Activated naive CD4-positive, alpha-beta T cell treated with Interleukin-2 at 50 U/mL for 16 hours (primary cell): ENCODE measurements around the gene HYOU1.
A peak's percentile ranks its signal among the peaks of the same experiment; 100 is the strongest.
"Not testable (repeated sequence)": the region's sequence is repeated elsewhere in the genome, so short reads cannot be mapped to it uniquely, and the experiment has no call there.

Experiments
- DNase-seq: peaks from one replicate; pipeline ENCODE4 v3.0.0-alpha.2; 2020

The HYOU1 gene

DNA sequence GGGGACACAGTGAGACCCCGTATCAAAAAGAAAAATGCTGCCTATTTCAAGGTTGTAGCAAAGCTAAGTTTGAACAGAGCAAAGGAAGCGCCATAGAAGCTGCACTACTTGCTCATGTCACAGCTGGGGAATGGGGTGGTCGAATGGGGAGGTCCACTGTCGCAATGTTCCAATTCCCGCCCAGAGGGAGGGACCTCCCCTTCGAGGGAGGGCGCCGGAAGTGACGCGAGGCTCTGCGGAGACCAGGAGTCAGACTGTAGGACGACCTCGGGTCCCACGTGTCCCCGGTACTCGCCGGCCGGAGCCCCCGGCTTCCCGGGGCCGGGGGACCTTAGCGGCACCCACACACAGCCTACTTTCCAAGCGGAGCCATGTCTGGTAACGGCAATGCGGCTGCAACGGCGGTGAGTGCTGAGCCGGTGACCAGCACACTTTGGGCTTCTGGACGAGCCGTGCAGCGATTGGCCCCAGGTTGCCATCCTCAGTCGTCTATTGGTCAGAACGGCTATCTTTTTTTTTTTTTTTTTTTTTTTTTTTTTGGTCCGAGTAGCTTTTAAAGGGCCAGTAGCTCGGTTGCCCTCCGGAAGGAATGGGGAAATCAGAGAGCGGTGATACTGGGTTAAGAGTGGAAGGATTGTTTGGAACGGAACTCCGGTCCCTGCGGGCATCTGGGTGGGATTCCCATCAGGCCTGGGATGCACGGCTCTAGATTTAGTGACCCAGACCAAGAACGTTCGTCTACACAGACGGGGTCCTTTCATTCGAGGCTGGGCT, 27.8 kb upstream of the HYOU1 start, which contains the start of gene HMBS:
Gene HMBS (plus strand): TSS at position 219 of the 774 bp plus-strand sequence. CDS start 153 bp downstream, at position 372.
- peak; percentile 90 for DNase-seq

DNA sequence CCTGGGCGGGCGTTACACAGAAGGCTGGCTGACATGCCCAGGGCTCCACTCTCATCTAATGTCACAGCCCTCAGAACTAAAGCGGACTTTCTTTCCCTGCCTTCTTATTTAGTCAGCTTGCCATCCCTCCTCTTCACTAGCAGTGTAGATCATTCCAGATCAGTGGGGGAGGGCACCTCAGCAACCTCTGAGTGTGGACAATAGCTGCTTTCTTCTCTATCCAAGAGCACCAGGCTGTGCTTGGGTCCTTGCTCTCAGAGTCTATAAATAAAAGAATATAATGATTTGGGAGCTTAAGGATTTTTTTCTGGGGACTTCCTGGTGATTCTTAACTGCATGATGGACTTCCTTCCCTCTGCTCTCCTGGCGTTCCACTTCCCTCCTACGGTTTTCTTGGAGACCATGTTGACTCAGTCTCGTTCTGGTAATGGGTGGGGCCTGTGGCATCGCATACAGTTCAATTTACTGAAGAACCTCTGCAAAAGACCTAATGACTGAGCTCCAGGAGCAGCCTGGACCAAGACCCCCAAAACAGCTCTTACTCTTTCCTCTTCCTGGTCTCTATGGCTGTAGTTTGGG, 24.8 kb upstream of the HYOU1 start:
- no peak for DNase-seq

DNA sequence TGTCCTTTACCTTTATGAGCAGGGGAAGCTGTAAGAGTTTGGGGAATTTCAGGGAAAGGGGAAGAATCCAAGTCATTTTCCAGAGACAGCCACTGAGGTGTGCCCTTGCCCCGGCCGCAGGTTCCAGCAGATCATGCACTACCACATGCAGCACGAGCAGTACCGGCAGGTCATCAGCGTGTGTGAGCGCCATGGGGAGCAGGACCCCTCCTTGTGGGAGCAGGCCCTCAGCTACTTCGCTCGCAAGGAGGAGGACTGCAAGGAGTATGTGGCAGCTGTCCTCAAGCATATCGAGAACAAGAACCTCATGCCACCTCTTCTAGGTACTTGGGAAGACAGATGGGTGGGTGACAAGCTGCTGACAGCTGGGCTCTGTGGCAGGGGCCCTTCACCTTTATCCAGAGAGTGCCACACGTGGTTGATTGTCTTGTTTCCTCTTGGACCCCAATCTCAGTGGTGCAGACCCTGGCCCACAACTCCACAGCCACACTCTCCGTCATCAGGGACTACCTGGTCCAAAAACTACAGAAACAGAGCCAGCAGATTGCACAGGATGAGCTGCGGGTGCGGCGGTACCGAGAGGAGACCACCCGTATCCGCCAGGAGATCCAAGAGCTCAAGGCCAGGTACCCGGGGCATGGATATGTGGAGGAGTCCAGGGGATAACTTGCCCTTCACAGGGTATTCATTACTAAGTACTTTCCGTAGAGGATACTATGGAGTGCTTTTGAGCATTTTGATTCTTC, 21.8 kb upstream of the HYOU1 start:
- DNase-seq: no peak

DNA sequence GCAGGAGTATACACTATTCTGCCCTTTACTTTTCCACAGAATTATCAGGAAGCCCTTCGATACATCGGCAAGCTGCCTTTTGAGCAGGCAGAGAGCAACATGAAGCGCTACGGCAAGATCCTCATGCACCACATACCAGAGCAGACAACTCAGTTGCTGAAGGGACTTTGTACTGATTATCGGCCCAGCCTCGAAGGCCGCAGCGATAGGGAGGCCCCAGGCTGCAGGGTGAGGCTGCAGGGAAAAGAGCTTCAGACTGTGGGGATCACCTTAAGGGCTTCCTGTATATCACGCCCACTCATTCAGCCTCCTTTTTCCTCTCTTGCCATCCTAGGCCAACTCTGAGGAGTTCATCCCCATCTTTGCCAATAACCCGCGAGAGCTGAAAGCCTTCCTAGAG, 20.8 kb upstream of the HYOU1 start:
- no peak for DNase-seq

DNA sequence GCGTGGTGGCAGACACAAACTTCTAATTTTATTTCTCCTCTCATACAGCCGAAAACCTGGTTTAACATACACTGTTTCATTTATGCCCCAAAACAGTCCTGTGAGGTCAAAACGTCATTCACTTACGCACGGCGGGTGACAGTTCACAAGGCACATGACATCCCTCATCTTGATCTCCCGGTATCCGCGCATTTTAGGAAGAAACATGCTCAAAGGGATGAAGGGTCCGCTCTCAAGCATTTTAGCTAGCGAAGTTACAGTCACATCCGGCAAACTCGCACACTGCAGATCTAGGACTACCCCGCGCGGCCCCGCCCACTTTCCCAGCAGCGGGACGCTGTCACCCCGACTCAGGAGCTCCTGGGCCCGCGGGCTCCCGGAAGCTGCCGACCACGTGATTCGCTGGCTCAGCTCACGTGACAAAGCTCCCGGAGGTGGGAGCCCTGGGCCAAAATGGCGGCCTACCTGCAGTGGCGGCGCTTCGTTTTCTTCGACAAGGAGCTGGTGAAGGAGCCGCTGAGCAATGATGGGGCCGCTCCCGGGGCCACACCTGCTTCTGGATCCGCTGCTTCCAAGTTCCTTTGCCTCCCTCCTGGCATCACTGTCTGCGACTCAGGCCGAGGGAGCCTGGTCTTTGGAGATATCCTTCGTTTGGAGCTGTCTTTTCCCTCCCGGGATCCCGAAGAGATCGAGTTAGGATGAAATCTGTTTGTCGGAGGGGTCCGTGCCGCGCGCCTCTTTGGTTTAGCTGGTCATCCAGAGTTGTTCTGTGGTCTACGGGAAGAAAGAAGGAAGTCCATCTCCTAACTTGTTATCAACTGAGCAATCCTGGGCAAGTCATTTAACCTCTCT, 10.6 kb upstream of the HYOU1 start, which contains the start of gene VPS11:
Gene VPS11 (plus strand): TSS at position 448 of the 852 bp plus-strand sequence. CDS start 6 bp downstream, at position 454.
- peak; percentile 98 for DNase-seq

DNA sequence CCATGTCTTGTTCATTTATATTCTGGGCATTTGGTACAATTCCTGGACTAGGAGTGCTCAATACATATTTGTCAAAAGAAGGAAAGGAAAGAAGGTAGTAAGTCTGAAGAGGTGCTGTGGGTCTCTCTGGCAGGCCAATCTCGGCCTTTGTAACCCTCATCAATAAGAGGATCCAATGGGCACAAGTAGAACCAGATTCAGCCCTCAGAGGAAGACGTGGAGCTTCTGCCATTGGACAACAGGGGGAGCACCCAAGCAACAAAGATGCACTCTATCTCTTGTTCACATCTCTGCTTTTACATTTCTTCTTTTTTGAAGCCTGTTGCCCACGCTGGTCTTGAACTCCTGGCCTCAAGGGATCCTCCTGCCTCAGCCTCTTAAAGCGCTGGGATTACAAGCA, 8.4 kb upstream of the HYOU1 start:
- peak; percentile 38 for DNase-seq

DNA sequence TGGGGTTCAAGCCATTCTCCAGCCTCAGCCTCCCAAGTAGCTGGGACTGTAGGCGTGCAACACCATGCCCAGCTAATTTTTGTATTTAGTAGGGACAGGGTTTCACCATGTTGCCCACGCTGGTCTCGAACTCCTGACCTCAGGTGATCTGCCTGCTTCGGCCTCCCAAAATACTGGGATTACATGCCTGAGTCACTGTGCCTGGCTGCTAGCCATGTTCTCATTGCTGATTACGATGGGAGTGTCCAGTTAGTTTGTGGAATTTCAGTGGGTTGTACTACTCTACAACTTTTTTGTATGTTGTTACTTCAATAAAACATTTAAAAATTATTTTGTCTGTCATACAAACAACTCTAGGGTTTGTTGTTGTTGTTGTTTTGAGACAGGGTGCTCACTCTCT, 5.8 kb upstream of the HYOU1 start:
- no peak for DNase-seq

DNA sequence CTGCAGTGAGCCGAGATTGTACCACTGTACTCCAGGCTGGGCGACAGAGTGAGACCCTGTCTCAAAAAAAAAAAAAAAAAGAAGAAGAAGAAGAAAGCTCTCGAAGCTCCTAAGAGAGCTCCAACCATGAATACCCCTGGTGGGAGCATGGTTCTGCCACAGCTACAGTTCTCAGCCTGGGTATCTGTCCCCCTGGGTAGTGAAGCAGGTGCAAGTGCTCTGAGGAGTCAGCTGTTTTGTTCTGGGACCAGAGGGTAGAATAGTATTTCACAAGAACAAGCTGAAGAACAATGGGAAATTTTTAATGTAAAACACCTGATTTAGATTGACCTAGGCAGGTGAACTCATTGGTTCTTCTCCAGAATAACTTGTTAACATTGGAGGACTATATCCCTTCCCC, 4.3 kb upstream of the HYOU1 start:
- no peak for DNase-seq

DNA sequence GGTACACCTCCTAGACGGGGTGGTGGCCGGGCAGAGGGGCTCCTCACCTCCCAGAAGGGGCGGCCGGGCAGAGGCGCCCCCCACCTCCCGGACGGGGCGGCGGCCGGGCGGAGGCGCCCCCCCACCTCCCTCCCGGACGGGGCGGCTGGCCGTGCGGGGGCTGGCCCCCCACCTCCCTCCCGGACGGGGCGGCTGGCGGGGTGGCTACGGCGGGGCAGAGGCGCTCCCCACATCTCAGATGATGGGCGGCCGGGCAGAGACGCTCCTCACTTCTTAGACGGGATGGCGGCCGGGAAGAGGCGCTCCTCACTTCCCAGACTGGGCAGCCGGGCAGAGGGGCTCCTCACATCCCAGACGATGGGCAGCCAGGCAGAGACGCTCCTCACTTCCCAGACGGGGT, 2.1 kb upstream of the HYOU1 start:
- DNase-seq: not testable (repeated sequence)

DNA sequence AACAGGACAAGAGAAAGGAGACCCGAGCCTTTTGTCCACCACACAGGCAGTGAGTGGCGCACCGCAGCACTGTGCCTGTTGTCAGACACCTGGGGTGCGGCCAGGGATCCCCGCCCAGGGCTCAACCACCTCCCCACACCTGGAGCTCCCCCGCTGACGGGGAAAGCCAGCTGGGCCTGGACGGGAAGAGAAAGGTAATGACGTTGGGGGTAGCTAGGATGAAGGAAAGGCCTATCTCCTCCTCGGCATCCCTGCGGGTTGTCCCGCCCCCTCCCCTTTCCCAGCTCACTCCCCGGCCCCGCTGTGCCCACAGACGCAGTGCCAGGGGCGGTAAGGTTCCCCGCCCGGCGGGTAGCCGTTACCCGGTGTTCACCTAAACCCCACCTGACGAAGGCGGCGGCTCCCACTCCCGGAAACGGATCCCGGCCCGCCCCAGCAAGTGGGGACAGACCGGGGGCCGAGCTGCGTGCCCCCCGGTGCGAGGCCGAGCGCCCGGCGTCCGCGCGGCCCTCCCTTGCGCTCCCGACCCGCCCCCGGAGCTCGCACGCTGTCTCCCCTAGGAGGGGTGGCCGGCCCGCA, 495 bp downstream of the HYOU1 start:
- peak; percentile 50 for DNase-seq

DNA sequence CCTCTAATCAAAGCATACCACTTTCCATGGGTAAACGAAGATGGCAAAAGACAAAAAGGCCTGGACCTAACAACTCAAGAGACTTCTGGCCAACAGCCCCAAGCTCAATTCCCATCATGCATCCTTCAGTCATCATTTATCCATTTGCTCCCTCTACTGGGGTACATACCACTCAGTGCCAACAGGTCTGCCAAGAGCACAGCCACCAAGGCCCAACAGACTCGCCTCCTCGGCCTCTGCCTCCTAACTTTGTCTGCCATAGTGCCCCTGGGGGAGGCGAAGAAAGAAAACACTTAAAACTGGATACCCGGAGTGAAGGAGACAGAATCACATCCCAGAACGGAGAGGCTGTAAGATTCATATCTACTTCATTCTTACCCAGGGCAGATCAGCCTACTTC, 1.1 kb downstream of the HYOU1 start:
- DNase-seq: peak; percentile 8

DNA sequence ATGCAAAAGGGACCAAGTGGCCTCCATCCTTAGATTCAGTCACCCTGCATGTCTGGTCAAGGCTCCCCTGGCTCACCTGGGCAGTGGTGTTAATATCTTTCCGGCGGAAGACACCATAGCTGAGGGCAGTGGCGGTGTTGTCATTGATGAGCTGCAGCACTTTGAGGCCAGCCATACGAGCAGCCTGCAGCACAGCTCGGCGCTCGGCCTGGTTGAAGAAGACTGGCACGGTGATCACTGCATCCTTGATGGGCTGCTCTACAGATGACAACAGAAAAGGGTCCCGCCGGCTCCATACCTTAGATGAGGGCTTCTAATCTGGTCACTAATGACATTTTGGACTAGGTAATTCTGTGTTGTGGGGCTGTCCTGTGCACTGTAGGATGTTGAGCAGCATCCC, 2.6 kb downstream of the HYOU1 start:
- no peak for DNase-seq

DNA sequence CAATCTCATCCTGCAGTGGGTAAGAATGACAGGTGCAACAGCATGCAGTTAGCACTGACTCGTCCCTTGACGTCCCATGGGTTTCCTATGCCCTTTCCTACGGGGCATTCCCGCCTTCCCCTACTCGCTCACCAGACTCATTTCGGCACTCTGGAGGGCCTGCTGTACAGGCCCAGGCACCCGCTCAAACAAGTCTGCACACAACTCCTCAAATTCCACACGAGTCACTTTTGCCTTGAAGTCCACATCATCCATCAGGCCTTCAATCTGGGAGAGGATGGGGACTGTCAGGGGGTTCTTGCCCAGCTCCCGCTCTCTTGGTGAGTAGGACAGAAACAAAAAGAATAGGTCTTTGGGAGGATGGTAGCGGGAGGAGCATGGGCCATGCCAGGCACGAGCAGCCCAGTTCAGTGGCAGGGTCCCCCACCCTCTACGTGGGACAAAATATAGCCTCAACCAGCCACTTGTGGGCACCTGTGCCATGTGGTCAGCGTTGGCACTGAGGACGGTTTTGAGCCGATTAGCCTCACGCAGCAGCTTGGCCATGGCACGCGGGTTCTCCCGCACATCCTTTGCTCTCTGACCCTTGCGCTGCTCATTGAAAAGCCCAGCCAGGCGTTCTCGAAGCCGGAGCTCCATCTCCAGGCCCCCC, 4.7 kb downstream of the HYOU1 start:
- no peak for DNase-seq

DNA sequence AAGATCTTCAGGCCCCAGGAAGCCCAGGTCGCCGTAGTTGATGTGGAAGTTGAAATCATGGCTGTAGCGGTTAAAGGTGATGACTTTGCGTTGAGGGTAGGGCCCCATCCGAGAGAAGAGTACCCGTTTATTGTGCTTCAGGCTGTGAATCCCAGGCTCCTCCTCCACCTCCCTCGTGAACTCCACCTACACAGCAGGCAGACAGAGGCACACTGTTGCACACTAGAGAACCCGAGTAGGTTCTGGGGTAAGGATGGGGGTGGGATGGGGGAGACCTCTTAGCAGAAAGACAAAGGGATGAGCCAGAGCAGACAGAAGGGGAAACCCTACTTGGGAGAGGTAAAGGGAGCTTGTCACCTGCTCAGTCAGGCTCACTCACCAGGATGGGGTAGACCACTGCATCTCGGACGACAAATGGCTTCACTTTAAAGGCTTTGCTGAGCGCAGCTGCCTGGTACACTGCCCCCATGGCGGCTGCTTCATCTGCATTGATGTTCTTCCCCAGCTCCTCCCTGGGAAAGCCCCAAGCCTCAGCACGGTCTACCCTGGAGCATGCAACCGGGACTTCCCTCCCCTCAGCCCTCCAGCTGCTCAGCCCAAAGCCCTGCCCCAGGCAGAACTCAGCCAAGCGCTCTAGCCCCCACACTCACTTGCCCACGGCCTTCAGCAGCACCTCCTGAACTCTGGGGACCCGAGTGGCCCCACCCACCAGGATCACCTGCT, 5.4 kb downstream of the HYOU1 start:
- peak; percentile 35 for DNase-seq

DNA sequence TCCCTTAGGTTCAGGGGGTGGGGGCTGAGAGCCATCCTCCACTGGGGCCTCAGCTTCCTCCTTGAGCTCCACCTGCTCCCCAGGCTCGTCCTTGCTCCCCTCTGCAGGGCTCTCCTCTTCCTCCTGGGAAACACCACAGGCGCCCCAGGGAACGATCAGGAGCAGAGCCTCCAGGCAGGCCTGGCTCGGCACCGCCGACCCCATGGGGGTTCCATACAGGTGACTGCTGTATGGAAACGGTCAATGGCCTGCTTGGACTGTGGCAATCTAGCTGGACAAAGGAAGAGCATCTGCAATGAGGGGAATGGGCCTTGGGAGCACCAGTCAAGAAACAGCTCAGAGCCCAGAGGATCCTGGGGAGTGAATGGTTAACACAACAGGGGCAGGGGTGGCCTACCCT, 7.9 kb downstream of the HYOU1 start:
- no peak for DNase-seq

DNA sequence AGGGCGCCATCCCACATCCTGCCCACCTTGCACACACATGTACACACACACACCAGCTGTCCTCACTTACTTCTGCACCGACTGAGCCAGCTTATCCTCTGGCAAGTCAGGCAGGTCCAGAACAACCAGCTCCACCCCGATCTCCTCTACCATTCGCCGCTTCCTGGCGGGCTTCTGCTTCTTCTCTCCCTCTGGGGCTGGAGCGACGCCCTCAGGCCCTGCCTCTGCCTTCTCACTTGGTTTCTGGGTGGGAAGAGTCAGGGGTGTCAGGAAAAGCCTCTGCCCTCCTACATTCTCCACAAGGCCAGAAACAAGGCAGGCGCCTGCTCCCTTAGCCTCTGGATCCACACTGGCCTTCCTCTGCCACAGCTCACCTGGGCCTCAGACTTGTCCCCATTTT, 8.4 kb downstream of the HYOU1 start:
- no peak for DNase-seq

DNA sequence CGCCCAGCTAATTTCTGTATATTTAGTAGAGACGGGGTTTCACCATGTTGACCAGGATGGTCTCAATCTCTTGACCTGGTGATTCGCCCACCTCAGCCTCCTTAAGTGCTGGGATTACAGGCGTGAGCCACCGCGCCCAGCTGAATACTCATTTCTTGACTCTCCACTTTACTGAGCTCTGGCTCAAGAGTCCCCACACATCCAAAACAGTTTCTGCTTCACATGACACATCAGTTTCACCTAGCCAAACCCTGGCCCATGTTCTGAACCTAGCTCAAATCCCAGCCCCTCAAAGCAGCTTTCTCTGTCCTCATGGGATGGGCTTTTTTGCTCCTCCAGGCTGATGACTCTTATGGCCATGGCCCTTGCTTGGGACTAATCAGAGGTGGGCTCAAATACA, 9.8 kb downstream of the HYOU1 start:
- DNase-seq: no peak

DNA sequence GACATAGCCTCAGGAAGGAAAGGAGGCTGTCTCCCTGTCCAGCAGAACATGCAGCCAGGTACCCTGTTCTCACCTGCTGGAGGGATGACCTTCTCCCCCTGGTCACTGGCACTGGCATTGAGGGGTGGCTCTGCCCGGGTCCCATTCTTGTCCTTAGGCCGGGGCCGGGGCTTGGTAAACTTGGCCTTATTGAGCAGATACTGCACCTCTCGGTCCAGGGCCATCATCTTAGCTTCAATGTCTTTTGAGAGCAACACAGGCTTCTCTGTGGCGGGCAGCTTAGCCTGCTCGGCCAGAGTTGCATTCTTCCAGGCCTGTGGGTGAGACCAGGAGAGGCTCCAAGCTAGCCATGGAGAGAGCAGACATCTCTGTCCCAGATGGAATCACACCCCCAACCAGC, 10.5 kb downstream of the HYOU1 start:
- DNase-seq: no peak

DNA sequence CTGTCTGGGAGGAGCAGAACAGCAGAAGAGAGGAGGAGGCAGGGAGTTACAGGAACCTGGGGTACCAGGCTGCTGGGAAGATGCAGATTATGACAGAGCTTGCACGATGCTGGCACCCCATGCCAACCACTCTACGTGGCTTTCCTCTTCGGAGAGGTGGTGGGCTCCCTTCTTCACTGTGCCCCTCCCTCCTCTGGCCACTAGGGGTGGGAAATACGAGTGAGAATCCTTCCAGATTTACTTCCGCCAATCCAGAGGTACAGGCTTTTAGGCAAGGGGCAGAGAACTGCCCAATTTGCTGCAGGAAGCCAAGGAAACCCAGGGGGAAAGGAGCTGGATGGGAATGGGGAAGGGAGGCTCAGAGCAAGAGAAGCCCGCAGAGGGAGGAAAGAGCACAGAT, 12.3 kb downstream of the HYOU1 start:
- DNase-seq: no peak

DNA sequence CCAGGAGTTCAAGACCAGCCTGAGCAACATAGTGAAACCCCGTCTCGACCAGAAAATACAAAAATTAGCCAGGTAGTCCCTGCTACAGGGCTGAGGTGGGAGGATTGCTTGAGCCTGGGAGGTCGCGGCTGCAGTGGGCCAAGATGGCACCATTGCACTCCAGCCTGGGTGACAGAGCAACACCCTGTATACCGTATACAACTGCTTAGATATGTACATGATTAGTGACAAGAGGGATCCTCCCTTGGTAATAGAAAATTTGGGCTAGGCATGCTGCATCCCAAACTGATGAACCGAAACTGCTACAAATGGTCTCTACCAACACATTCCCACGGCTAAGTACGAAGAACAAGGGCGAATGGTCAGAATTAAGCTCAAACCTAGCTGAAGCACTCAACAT, 14.1 kb downstream of the HYOU1 start:
- DNase-seq: no peak

DNA sequence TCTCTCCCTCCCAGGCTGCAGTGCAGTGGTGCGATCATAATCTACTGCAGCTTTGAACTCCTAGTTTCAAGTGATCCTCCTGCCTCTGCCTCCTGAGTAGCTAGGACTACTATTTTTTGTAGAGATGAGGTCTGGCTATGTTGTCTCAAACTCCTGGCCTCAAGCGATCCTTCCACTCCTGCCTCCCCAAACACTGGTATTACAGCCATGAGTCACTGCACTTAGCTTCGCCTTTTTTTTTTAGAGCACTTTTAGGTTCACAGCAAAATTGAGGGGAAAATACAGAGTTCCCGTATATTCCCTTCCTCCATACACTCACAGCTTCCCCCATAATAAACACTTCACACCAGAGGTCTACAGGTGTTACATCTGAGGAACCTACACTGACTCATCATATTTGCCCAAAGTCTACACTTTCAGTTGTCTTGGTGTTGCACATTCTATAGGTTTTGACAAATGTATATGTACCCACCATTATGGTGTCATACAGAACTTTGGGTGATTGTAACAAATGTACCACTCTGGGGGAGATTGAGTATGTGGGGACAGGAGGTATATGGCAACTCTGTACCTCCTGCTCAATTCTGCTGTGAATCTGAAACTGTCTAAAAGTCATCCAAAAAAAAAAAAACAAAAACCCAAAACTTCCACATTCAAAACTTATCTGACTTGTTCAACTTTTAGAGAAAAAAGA, 15.0 kb downstream of the HYOU1 start:
- DNase-seq: no peak
